RWPE2 (cell line): ENCODE measurements around the gene LETMD1.

Experiments used
- ATAC-seq: fragments of 200-7000 bp; cut with Tn5 transposase; 3 replicates; pipeline ENCODE4 v1.9.1; 2021; ENCODE audit warnings: low read depth
- DNase-seq: peaks from one replicate; pipeline ENCODE4 v3.0.0-alpha.2; 2020; ENCODE audit warnings: low spot score
- H3K27ac ChIP-seq: fragments of 450-650 bp; 2 replicates; pipeline ENCODE4 v1.5.1; 2017; ENCODE audit warnings: mild to moderate bottlenecking; ENCODE audit not compliant: poor library complexity, severe bottlenecking
- H3K27me3 ChIP-seq: fragments of 250-450 bp; sonication (Bioruptor Pico); 2 replicates; pipeline ENCODE4 v1.5.1; 2021; ENCODE audit warnings: mild to moderate bottlenecking, moderate library complexity; ENCODE audit not compliant: insufficient read depth, poor library complexity, severe bottlenecking
- H3K36me3 ChIP-seq: fragments of 250-450 bp; sonication (Bioruptor Pico); 2 replicates; pipeline ENCODE4 v1.5.1; 2020; ENCODE audit warnings: low read depth, mild to moderate bottlenecking, moderate library complexity
- H3K4me1 ChIP-seq: fragments of 250-450 bp; sonication (Bioruptor Pico); 2 replicates; pipeline ENCODE4 v1.5.1; 2021; ENCODE audit warnings: mild to moderate bottlenecking, moderate library complexity; ENCODE audit not compliant: insufficient read depth, poor library complexity, severe bottlenecking
- H3K4me3 ChIP-seq: fragments of 250-450 bp; sonication (Bioruptor Pico); 2 replicates; pipeline ENCODE4 v1.5.1; 2021; ENCODE audit warnings: mild to moderate bottlenecking, moderate library complexity; ENCODE audit not compliant: severe bottlenecking
- H3K9me3 ChIP-seq: fragments of 250-450 bp; sonication (Bioruptor Pico); 2 replicates; pipeline ENCODE4 v1.5.1; 2021; ENCODE audit warnings: mild to moderate bottlenecking, moderate library complexity; ENCODE audit not compliant: severe bottlenecking
- CTCF ChIP-seq: fragments of 450-650 bp; IDR thresholded peaks from one replicate; pipeline ENCODE4 v1.5.1; 2017; ENCODE audit warnings: mild to moderate bottlenecking, moderate library complexity; ENCODE audit not compliant: poor library complexity, severe bottlenecking

LETMD1 gene, protein sequence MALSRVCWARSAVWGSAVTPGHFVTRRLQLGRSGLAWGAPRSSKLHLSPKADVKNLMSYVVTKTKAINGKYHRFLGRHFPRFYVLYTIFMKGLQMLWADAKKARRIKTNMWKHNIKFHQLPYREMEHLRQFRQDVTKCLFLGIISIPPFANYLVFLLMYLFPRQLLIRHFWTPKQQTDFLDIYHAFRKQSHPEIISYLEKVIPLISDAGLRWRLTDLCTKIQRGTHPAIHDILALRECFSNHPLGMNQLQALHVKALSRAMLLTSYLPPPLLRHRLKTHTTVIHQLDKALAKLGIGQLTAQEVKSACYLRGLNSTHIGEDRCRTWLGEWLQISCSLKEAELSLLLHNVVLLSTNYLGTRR

DNA sequence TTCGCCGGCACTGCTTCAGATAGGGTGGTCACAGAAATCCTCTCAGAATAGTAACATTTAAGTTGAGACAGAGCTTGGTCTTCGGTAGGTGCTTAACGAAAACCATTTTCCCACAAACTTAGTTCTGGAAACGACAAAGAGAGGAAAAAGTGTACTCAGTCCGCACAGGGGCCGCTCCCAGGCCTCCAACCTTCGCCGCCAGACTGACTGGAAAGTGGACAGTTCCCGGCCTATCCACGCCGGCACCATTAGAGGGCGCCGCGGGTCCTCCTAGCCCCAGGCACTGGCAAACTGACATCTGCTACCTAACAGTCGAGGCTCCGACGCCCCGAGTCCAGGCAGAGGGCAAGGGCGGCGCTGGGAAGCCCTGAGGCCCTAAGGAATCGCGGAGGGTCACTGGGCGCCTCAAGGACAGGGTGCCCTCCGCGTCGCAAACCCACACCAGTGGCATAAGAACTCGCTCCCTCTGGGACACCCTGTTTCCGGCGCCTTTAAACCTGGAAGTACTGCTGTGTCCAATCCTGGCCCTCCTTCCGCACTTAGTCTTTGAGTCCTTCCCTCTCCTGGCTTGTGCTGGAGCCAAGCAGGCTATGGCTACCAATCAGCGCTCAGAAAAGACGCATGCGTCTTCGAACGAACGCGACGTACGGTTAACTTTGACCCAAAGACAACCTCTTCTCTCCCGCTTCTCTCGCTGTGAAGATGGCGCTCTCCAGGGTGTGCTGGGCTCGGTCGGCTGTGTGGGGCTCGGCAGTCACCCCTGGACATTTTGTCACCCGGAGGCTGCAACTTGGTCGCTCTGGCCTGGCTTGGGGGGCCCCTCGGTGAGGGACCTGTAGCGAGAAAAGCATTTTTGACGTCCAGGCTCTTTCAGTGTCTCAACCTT lies at the start of gene LETMD1:
Gene LETMD1 (plus strand): TSS at position 673 of the 886 bp plus-strand sequence. CDS start 30 bp downstream, at position 703.
- DNase-seq (peak; percentile 94), ATAC-seq (peak; percentile 99)
- H3K4me1 ChIP-seq, result peaks cover 7% of the 10 kb centered on the region
- peak within 1 kb of the TSS; percentile 48 for H3K4me3 ChIP-seq
- no peaks in the 10 kb centered on the region for H3K27me3 ChIP-seq
- peak within 1 kb of the TSS; percentile 46 for H3K27ac ChIP-seq
- H3K36me3 ChIP-seq, result peaks cover 34% of the 10 kb centered on the region
- H3K9me3 ChIP-seq, result no peaks in the 10 kb centered on the region
- TF ChIP-seq CTCF, result peak; percentile 98

DNA sequence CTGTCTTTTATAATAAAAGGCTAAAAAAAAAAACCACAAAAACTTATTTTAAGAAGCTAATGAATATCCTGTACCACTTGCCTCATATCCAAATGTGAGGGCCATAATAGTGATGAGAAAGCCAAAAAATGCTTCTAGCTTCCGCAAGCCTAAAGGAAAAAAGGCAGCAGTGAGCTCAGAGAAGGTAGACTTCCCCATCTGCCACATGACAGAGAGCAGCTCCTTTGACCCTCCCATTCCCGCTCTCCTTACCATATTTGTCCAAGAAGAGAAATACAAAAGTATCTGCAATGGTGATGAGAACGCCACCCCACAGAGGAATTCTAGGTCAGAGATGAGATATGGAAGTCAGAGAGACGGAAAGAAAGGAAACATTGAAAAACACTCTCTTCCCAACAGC lies 49.0 kb upstream of the LETMD1 start:
- no peak for TF ChIP-seq CTCF
- no peak overlapping the region for H3K27ac ChIP-seq
- H3K9me3 ChIP-seq, result no peaks in the 10 kb centered on the region
- DNase-seq (no peak), ATAC-seq (no peak)
- H3K36me3 ChIP-seq, result peaks cover 64% of the 10 kb centered on the region
- H3K4me3 ChIP-seq, result no peak overlapping the region
- H3K4me1 ChIP-seq, result peaks cover 6% of the 10 kb centered on the region
- no peaks in the 10 kb centered on the region for H3K27me3 ChIP-seq

DNA sequence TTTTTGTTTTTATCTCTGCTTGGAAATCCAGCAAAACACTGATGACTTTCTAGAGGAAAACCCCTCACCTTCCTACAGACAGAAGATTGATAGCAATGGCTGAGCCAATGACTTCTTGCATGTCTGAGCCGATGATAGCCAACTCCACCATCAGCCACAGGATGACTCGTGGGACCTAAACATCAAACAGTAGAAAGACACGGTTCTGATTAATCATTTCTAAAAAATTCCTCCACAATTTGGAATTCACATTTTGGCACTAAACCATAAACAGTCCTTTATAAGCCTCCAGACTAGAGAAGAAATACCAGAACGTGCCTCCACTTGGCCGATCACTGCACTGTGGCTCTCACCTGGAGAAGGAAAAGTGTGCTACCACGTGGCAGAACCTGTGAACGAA lies 47.9 kb upstream of the LETMD1 start:
- no peak for TF ChIP-seq CTCF
- DNase-seq (no peak), ATAC-seq (peak; percentile 23; the same call in 1 of the 3 replicates)
- no peaks in the 10 kb centered on the region for H3K9me3 ChIP-seq
- no peaks in the 10 kb centered on the region for H3K27me3 ChIP-seq
- no peak overlapping the region for H3K4me3 ChIP-seq
- H3K36me3 ChIP-seq, result peaks cover 64% of the 10 kb centered on the region
- peaks cover 6% of the 10 kb centered on the region for H3K4me1 ChIP-seq
- H3K27ac ChIP-seq, result no peak overlapping the region

DNA sequence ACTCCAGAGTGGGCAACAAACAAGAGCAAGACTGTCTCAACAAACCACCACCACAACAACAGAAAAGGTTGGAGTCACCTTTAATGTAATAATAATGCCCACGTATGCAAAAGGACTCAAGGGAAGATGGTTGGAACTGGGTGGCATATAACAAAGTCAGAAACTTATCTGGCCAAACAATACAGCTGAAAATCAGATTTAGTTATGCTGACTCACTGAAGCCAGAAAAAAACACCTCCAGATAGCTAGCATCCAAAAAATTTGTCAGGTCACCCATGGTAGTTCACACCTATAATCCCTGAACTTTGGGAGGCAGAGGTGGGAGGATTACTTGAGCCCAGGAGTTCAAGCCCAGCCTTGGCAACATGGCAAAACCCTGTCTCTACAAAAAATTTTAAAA lies 46.3 kb upstream of the LETMD1 start:
- no peak overlapping the region for H3K27ac ChIP-seq
- H3K9me3 ChIP-seq, result no peaks in the 10 kb centered on the region
- TF ChIP-seq CTCF, result no peak
- DNase-seq (no peak), ATAC-seq (no peak)
- H3K27me3 ChIP-seq, result no peaks in the 10 kb centered on the region
- H3K36me3 ChIP-seq, result peaks cover 63% of the 10 kb centered on the region
- H3K4me3 ChIP-seq, result no peak overlapping the region
- peaks cover 11% of the 10 kb centered on the region for H3K4me1 ChIP-seq
